Stimulated activated CD8-positive, alpha-beta memory T cell treated with anti-CD3 and anti-CD28 coated beads, Interleukin-12 subunit alpha, Interleukin-12 subunit beta, amount 100 ng/mL, for 4 hours (primary cell): ENCODE data around the gene DCP1A.
"Not testable (repeated sequence)": the region's sequence is repeated elsewhere in the genome, so short reads cannot be mapped to it uniquely, and the experiment has no call there.

ENCODE experiments used
- DNase-seq: peaks from one replicate; pipeline ENCODE4 v3.0.0-alpha.2; 2020; ENCODE audit warnings: low read depth

DCP1A gene

DNA sequence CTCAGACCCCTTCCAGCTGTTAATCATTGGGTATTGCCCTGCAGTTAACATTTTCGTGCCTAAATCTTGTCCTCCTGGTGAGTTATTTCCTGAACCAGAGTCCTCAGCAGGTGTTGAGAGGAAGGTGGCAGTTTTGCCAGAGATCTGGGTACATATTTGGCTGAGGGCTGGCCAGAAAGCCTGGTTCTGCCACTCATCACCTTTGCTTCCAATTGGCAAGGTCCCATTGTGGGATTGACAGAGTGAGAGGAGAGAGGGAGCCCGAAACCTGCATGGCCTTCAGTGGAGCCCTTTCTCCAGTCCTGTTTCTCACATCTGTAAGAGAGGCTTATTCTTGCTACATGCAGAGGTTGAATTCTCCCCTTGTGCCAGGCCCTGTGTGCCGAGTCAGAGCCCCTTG is 82.6 kb downstream of the DCP1A start:
- no peak for DNase-seq

DNA sequence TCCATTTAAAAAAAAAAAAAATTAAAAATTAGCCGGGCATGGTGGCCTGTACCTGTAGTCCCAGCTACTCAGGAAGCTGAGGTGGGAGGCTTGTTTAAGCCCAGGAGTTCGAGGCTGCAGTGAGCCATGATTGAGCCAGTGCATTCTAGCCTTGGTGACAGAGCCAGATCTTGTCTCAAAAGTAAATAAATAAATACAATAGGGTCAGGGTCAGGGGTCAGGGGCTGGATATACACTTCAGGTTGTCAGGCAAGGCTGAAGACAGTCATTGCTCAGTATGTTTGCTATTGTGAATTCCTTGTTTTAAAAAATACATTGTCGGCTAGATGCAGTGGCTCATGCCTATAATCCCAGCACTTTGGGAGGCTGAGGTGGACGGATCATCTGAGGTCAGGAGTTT is 83.4 kb downstream of the DCP1A start:
- DNase-seq, result no peak

DNA sequence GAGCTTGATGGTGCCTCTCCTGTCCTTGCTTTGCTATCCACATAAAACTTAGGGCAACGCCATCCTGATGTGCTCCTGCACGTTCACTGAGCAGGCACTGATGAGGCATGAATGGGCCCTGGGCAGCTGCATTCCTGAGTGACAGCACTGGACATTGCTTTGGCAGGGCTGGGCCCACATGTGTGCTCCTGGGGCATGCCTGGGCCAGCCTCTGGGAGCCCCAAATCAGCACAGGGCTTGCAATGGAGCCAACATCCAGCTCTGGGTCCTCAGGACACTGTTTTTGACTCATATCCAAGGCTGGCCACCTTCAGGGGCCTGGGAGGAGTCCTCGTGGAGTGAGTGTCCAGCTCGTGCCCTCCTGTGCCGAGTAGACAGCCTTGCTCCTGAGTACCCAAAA is 85.6 kb downstream of the DCP1A start:
- DNase-seq, result no peak

DNA sequence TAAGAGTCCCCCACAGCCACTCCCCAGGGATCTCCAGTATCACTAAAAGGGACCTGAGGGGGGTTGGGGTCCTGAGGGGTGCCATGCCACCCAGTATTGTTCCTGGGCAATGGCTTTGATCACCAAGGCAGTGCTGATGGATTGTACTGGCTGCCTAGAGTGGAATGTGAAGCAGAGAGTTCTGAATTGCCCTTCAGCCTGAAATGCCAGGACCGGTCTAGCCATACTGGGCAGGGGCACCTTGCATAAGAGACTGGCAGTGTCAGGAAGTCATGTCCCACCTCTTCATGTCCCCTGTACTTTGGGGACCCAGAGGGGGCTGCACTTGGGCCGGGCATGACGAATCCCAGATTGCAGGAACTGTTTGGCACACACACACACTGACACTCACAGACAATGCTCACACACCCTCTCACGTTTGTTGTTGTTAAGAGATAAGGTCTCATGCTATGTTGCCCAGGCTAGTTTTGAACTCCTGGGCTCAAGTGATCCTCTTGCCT is 87.0 kb downstream of the DCP1A start:
- DNase-seq, result no peak

DNA sequence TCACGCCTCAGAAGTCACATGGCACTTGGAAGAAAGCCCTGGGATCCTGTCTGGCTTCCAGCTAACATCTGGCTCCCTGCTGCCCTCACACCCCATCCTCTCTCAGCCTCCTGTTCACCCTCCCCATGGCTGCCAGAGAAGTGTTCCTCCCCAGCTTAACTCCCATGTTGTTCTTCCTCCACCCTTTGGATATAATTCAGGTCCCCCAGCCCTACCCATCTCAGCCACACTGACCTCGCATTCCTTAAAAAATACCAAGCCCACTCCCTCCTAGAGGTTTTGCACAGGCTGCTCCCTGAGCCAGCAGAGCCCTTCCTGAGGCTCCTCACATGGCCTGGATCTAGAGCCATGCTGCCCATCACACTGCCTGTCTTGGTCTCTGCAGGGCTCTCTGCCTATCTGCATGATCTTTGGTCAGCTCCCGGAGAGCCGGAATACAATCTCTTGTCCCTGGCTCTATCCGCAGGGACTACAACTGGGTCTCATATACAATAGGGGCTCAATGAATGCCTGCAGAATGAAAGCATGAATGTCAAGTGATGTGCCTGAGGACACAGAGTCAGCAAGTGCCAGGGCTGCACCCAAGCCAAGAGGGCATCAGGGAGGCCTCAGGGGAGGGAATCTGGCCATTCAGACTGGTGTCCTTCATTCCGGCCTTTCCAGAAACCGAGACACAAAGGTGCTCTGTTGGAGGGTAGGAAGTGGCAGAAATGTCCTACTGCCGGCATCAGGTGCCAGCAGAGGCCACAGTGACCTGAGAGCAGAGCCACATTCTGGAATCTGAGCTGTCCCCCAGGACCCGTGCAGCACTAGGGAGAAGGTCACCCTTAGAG is 87.7 kb downstream of the DCP1A start:
- no peak for DNase-seq

- no peak for DNase-seq
Observed at GRCh38 chr3:53258600-53259426, 88.5 kb downstream of the DCP1A start.

GRCh38 chr3:53257465-53257864 is 89.9 kb downstream of the DCP1A start:
- DNase-seq, result no peak

DNA sequence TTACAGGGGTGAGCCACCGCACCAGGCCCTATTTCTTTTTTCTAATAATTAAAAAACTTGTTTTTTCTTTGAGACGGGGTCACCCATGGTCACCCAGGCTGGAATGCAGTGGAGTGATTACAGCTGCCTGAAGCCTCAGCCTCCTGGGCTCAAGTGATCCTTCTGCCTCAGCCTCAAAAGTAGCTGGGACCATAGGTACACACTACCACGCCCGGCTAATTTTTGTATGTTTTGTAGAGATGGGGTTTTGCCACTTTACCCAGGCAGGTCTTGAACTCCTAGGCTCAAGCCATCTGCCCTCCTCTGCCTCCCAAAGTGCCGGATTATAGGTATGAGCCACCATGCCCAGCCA is 90.7 kb downstream of the DCP1A start:
- DNase-seq, result no peak

- DNase-seq, result peak; percentile 65
Observed at GRCh38 chr3:53255775-53256703, 91.3 kb downstream of the DCP1A start, which contains the start of gene TKT. Gene TKT (minus strand): TSS chr3:53256022. CDS start chr3:53255942, 80 bp downstream.

DNA sequence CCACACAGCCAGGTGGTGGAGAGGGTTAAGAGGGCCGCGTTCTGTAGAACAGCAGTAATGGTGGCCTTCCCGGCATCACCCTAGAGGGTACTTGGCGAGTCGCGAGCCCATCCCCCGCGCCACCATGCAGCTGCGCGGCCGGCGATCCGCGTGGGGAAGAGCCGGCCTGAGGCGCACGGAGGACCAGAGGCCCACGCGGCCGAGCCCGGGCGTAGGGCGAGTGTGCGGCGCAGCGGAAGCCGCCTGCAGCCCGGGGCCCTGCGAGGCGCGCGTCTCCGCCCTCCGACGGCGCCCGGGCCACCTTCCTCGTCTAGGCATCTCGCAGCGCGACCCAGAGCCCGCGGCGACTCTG is 91.9 kb downstream of the DCP1A start:
- no peak for DNase-seq

- DNase-seq, result peak; percentile 19
Observed at GRCh38 chr3:53254509-53255422, 92.6 kb downstream of the DCP1A start.

DNA sequence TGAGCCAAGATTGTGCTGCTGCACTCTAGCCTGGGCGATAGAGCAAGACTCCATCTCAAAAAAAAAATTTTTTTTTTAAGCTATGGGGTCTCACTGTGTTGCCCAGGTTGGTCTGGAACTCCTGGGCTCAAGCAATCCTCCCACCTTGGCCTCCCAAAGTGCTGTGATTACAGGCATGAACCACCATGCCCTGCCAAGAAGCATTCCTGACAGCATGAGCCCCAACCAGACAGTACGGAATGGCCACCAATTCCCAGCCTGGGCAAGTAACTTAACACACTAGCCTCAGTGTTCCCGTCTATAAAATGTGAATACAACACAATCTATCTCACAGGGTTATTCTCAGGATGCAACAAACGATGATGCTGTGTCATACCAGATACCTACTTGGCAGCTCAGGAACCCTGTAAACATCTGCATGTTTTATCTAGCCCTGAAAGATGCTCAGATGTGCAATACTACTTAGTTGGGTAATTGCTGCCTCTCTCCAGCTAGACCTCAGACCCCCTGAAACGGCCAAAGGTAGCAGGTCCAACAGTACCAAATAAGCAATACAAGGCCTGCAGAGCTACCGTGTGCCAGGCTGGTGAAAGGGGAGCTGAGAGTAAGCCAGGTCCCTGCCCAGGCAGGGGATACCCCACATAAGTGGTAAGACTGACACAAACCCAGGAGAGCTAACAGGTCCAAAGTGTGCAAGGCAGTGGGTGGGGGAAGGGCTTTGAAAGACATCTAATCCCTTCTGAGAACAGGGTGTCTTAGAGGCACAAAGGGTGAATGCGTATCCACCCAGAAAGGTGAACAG is 93.4 kb downstream of the DCP1A start:
- DNase-seq, result no peak

GRCh38 chr3:53252947-53253322 is 94.4 kb downstream of the DCP1A start:
- not testable (repeated sequence) for DNase-seq

DNA sequence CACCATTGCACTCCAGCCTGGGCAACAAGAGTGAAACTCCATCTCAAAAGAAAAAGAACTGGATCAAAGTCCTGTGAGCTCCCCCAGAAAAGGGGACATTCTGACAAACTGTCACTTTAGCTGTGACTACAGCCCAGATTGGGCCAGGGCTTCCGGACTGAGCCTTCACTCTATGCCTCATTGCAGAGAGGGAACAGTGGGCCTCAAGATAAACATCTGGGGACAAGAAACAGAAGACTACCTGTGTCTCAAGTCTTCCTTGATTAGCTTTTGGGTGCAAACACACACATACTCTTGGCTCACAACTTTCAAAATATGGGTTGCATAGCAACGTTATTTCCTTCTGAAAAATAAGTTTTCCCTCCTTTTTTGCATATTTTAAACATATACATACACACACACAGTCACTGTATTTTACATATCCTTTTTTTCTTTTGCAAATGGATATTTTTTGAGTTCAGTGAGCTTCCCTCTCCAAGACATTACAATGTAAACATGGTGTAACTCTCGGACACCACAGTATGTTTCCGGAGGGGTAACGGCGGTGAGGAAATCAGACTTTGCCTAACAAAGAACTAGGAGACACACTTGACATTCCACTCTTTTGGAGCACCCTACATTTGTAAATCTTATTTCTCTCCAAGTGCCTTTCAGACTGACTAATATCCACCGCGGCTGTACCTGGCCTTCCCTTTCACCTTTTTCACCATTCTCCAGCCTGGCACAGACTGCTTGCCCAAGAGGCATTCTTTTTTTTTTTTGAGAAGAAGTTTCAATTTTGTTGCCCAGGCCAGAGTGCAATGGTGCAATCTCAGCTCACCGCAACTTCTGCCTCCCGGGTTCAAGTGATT is 95.0 kb downstream of the DCP1A start:
- DNase-seq, result no peak

GRCh38 chr3:53250881-53251605 is 96.3 kb downstream of the DCP1A start:
- DNase-seq, result no peak

- no peak for DNase-seq
Observed at GRCh38 chr3:53250453-53250852, 96.9 kb downstream of the DCP1A start.

DNA sequence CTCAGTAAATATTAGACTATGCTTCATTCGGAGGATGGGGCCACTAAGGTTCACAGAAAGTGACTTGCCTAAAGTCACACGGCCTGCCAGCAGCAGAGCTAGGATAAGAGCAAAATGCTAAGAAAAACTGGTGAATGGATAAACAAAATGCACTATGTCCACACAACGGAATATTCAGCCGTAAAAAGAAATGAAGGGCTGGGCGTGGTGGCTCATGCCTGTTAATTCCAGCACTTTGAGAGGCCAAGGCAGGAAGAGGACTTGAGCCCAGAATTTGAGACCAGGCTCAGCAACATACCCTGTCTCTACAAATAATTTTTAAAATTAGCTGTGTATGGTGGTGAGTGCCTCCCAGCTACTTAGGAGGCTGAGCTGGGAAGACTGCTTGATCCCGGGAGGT is 99.2 kb downstream of the DCP1A start:
- no peak for DNase-seq

- no peak for DNase-seq
Observed at GRCh38 chr3:53247619-53248018, 99.7 kb downstream of the DCP1A start.

- DNase-seq, result no peak
Observed at GRCh38 chr3:53244271-53244670, 103.1 kb downstream of the DCP1A start.
